ENCODE results near the gene CFAP44. TPM values are rescaled to one million over a fixed set of nuclear protein-coding genes. Genes with fewer than 3 reads are reported as not detected.

Gene CFAP44
- total RNA-seq, 1 donor from 2014 or later: 1.3 TPM

DNA sequence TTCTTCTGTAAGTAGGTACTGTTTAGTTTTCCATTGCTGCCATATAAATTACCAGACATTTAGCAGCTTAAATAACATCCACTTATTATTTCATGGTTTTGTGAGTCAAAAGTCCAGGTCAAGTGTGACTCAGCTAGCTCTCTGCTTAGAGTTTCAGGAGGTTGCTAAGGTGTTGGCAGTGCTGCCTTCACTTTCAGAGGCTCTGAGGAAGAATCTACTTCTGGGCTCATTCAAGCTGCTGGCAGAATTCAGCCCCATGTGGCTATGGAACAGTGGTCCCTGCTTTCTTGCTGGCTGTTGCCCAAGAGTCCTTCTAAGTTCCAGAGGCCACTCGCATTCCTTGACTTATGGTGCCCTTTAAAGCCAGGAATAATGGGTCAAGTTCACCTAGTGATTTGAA is 4.5 kb downstream of the CFAP44 start:
- no peak for FAIRE-seq

GRCh38 chr3:113431811-113432210 is 9.5 kb downstream of the CFAP44 start:
- peak; percentile 58 for DNase-seq (ENCODE audit: low read depth)
- no peak overlapping the region for H3K4me3 ChIP-seq (ENCODE audit: low read depth, low read length)
- no peak for TF ChIP-seq CTCF (IDR thresholded peaks at IDR 0.05; ENCODE audit: insufficient read depth, low read length, severe bottlenecking)
- H3K36me3 ChIP-seq (ENCODE audit: control insufficient read depth, insufficient read depth, low read length): no peaks in the 10 kb centered on the region
- no peak for FAIRE-seq
- no peaks in the 10 kb centered on the region for H3K27me3 ChIP-seq (ENCODE audit: control insufficient read depth, insufficient read depth, low read length)

More for the DNA sequence above, 4.5 kb downstream of the CFAP44 start:
- H3K36me3 ChIP-seq (ENCODE audit: control insufficient read depth, insufficient read depth, low read length): no peaks in the 10 kb centered on the region
- peak; percentile 78 for DNase-seq (ENCODE audit: low read depth)
- H3K4me3 ChIP-seq (ENCODE audit: low read depth, low read length): no peak overlapping the region
- H3K27me3 ChIP-seq (ENCODE audit: control insufficient read depth, insufficient read depth, low read length): no peaks in the 10 kb centered on the region
- no peak for TF ChIP-seq CTCF (IDR thresholded peaks at IDR 0.05; ENCODE audit: insufficient read depth, low read length, severe bottlenecking)

DNA sequence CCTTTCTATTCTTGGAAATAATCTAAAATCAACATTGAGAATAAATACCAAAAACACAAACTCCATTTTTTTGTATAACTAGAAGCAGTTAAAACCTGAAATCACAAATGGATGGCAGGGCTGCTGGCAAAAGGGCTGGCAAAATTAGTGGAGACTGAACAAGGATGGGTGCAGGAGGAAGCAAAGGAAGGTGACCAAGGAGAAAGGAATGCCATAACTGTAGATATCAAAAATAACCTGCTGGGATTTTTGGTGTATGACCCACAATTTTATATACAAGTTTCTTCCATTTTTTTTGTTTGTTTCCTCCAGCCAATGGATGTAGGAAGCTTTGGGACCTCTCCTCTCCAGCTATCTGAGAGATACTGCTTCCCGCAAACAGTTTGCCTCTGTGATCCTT is 12.7 kb downstream of the CFAP44 start:
- Histone ChIP-seq H3K27me3 (ENCODE audit: control insufficient read depth, insufficient read depth, low read length) (no peaks in the 10 kb centered on the region), H3K4me3 (ENCODE audit: low read depth, low read length) (no peak overlapping the region), H3K36me3 (ENCODE audit: control insufficient read depth, insufficient read depth, low read length) (peaks cover 2% of the 10 kb centered on the region)
- TF ChIP-seq CTCF (IDR thresholded peaks at IDR 0.05; ENCODE audit: insufficient read depth, low read length, severe bottlenecking): no peak
- peak; percentile 35 for DNase-seq (ENCODE audit: low read depth)
- FAIRE-seq: no peak

GRCh38 chr3:113423699-113424098 is 17.6 kb downstream of the CFAP44 start:
- Histone ChIP-seq H3K4me3 (ENCODE audit: low read depth, low read length) (no peak overlapping the region), H3K36me3 (ENCODE audit: control insufficient read depth, insufficient read depth, low read length) (peaks cover 2% of the 10 kb centered on the region), H3K27me3 (ENCODE audit: control insufficient read depth, insufficient read depth, low read length) (no peaks in the 10 kb centered on the region)
- DNase-seq (ENCODE audit: low read depth): no peak
- no peak for TF ChIP-seq CTCF (IDR thresholded peaks at IDR 0.05; ENCODE audit: insufficient read depth, low read length, severe bottlenecking)
- no peak for FAIRE-seq

DNA sequence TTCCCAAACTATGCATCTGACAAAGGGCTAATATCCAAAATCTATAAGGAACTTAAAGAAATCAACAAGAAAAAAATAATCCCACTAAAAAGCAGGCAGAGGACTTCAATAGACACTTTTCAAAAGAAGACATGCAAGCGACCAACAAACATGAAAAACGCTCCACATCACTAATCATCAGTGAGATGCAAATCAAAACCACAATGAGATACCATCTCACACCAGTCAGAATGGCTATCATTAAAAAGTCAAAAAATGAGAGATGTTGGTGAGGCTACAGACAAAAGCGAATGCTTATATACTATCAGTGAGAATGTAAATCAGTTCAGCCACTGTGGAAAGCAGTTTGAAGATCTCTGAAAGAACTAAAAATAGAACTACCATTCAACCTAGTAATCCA is 20.2 kb downstream of the CFAP44 start:
- DNase-seq (ENCODE audit: low read depth): no peak
- no peak for TF ChIP-seq CTCF (IDR thresholded peaks at IDR 0.05; ENCODE audit: insufficient read depth, low read length, severe bottlenecking)
- H3K27me3 ChIP-seq (ENCODE audit: control insufficient read depth, insufficient read depth, low read length): no peaks in the 10 kb centered on the region
- FAIRE-seq: no peak
- no peaks in the 10 kb centered on the region for H3K36me3 ChIP-seq (ENCODE audit: control insufficient read depth, insufficient read depth, low read length)
- H3K4me3 ChIP-seq (ENCODE audit: low read depth, low read length): no peak overlapping the region

- H3K36me3 ChIP-seq (ENCODE audit: control insufficient read depth, insufficient read depth, low read length): no peaks in the 10 kb centered on the region
- no peak for FAIRE-seq
- H3K27me3 ChIP-seq (ENCODE audit: control insufficient read depth, insufficient read depth, low read length): no peaks in the 10 kb centered on the region
- peak; percentile 9 for DNase-seq (ENCODE audit: low read depth)
- no peak for TF ChIP-seq CTCF (IDR thresholded peaks at IDR 0.05; ENCODE audit: insufficient read depth, low read length, severe bottlenecking)
- no peak overlapping the region for H3K4me3 ChIP-seq (ENCODE audit: low read depth, low read length)
Measured at GRCh38 chr3:113409676-113410075, 31.6 kb downstream of the CFAP44 start.

All from bronchial epithelial cell (primary cell).